Astrocyte (in vitro differentiated cells and primary cell): ENCODE measurements around the gene LANCL2.

Experiments
- CTCF ChIP-seq: IDR thresholded peaks from 2 replicates; pipeline ENCODE4 v1.5.1; 2011; ENCODE audit warnings: low read depth, mild to moderate bottlenecking, inconsistent platforms, low read length, moderate library complexity; ENCODE audit not compliant: insufficient read depth
- EZH2 ChIP-seq: IDR thresholded peaks from 2 replicates; pipeline ENCODE4 v1.6.1; 2012; ENCODE audit warnings: mild to moderate bottlenecking, low read length, inconsistent platforms; ENCODE audit not compliant: insufficient read depth

GRCh38 chr7:55381696-55382095 is 16.6 kb downstream of the LANCL2 start:
- TF ChIP-seq CTCF (no peak), EZH2 (no peak)
